Nephron (organoid): ENCODE results near the gene TRPV3.

Experiments
- H3K27ac Mint-ChIP-seq, 3 experiments: 2 replicates each; pipeline ENCODE4 v1.8.0; 2020; ENCODE audit warnings: mixed read lengths in 3 of 3, mild to moderate bottlenecking in 2 of 3, moderate library complexity in 1 of 3
- H3K27me3 Mint-ChIP-seq: 2 replicates; pipeline ENCODE4 v1.8.0; 2021; ENCODE audit warnings: low read depth, mild to moderate bottlenecking, moderate library complexity, mixed read lengths
- H3K36me3 Mint-ChIP-seq: 2 replicates; pipeline ENCODE4 v1.8.0; 2020; ENCODE audit warnings: low read depth, mixed read lengths
- H3K4me1 Mint-ChIP-seq: 2 replicates; pipeline ENCODE4 v1.8.0; 2020; ENCODE audit warnings: mixed read lengths
- H3K4me3 Mint-ChIP-seq, 3 experiments: 2 replicates each; pipeline ENCODE4 v1.8.0; 2020; ENCODE audit warnings: mild to moderate bottlenecking in 3 of 3, mixed read lengths in 3 of 3, moderate library complexity in 2 of 3
- H3K9me3 Mint-ChIP-seq: 2 replicates; pipeline ENCODE4 v1.8.0; 2020; ENCODE audit warnings: mixed read lengths
- CTCF ChIP-seq, 3 experiments: fragments of 200-600 bp; sonication (generic); IDR thresholded peaks; one replicate each; pipeline ENCODE4 v1.5.0; 2021; ENCODE audit warnings: antibody characterized with exemption in 3 of 3; ENCODE audit not compliant: unreplicated experiment in 3 of 3

TRPV3 gene

GRCh38 chr17:3557768-3558583 is at the start of gene TRPV3:
TSS of gene TRPV3 (minus strand) at chr17:3557812. CDS start at chr17:3554850, 2,962 bp downstream.
- TF ChIP-seq CTCF (IDR thresholded peaks at IDR 0.05; ENCODE audit: unreplicated experiment in 3 of 3) = no peak
- H3K4me3 Mint-ChIP-seq = no peak within 1 kb of the TSS

GRCh38 chr17:3603870-3604259 is 46.3 kb upstream of the TRPV3 start:
- Mint-ChIP-seq H3K4me1 (no peaks in the 10 kb centered on the region), H3K27ac (no peak overlapping the region), H3K9me3 (no peaks in the 10 kb centered on the region), H3K4me3 (no peak overlapping the region), H3K36me3 (peaks cover 35% of the 10 kb centered on the region), H3K27me3 (no peaks in the 10 kb centered on the region)
- TF ChIP-seq CTCF (IDR thresholded peaks at IDR 0.05; ENCODE audit: unreplicated experiment in 3 of 3) = no peak

More at GRCh38 chr17:3557768-3558583, at the start of gene TRPV3:
- peak within 1 kb of the TSS in 1 of 3 experiments; percentile 5 for H3K27ac Mint-ChIP-seq
- no peaks in the 10 kb centered on the region for H3K36me3 Mint-ChIP-seq
- no peaks in the 10 kb centered on the region for H3K9me3 Mint-ChIP-seq
- no peaks in the 10 kb centered on the region for H3K4me1 Mint-ChIP-seq
- peaks cover 9% of the 10 kb centered on the region for H3K27me3 Mint-ChIP-seq

- Mint-ChIP-seq H3K9me3 (no peaks in the 10 kb centered on the region), H3K27me3 (no peaks in the 10 kb centered on the region), H3K36me3 (peaks cover 32% of the 10 kb centered on the region), H3K4me1 (no peaks in the 10 kb centered on the region), H3K4me3 (no peak overlapping the region), H3K27ac (no peak overlapping the region)
- TF ChIP-seq CTCF (IDR thresholded peaks at IDR 0.05; ENCODE audit: unreplicated experiment in 3 of 3) = no peak
Measured at GRCh38 chr17:3603119-3603869, 45.7 kb upstream of the TRPV3 start.

- no peaks in the 10 kb centered on the region for H3K9me3 Mint-ChIP-seq
- H3K4me1 Mint-ChIP-seq = no peaks in the 10 kb centered on the region
- TF ChIP-seq CTCF (IDR thresholded peaks at IDR 0.05; ENCODE audit: unreplicated experiment in 3 of 3) = peak; percentile 11 to 24 (median 23)
- H3K4me3 Mint-ChIP-seq = no peak overlapping the region
- H3K27me3 Mint-ChIP-seq = no peaks in the 10 kb centered on the region
- H3K36me3 Mint-ChIP-seq = peaks cover 29% of the 10 kb centered on the region
- H3K27ac Mint-ChIP-seq = no peak overlapping the region
Measured at GRCh38 chr17:3602499-3602898, 44.9 kb upstream of the TRPV3 start.

GRCh38 chr17:3600529-3601205 is 43.1 kb upstream of the TRPV3 start:
- Mint-ChIP-seq H3K9me3 (no peaks in the 10 kb centered on the region), H3K4me1 (no peaks in the 10 kb centered on the region), H3K27ac (no peak overlapping the region), H3K27me3 (no peaks in the 10 kb centered on the region), H3K36me3 (peaks cover 28% of the 10 kb centered on the region), H3K4me3 (no peak overlapping the region)
- TF ChIP-seq CTCF (IDR thresholded peaks at IDR 0.05; ENCODE audit: unreplicated experiment in 3 of 3) = no peak
